LNCaP clone FGC (cell line): Measurements from ENCODE around the gene PUM2.
A peak's percentile ranks its signal among the peaks of the same experiment; 100 is the strongest.

Experiments
- DNase-seq: peaks from one replicate; pipeline ENCODE4 v3.0.0-alpha.2; 2011; ENCODE audit warnings: low read depth
- H3K4me3 ChIP-seq: 2 replicates; pipeline ENCODE4 v1.5.1; 2011; ENCODE audit warnings: mild to moderate bottlenecking, low read depth, low read length, control low read depth
- CTCF ChIP-seq: IDR thresholded peaks from 2 replicates; pipeline ENCODE4 v1.5.1; 2012; ENCODE audit warnings: mild to moderate bottlenecking; ENCODE audit not compliant: control insufficient read depth, insufficient read depth; ENCODE audit errors: extremely low read depth

PUM2 gene

GRCh38 chr2:20209373-20210109 lies 141.1 kb downstream of the PUM2 start:
- H3K4me3 ChIP-seq: no peak overlapping the region
- DNase-seq: no peak
- TF ChIP-seq CTCF: no peak

GRCh38 chr2:20208476-20208859 lies 142.2 kb downstream of the PUM2 start:
- DNase-seq: no peak
- H3K4me3 ChIP-seq: peak overlapping the region; percentile 26
- TF ChIP-seq CTCF: no peak

- no peak for TF ChIP-seq CTCF
- H3K4me3 ChIP-seq: no peak overlapping the region
- no peak for DNase-seq
These were observed 143.6 kb downstream of the PUM2 start for GRCh38 chr2:20207051-20207450.

GRCh38 chr2:20205915-20206524 lies 144.6 kb downstream of the PUM2 start:
- H3K4me3 ChIP-seq: no peak overlapping the region
- peak; percentile 18; the same call in 1 of the 2 replicates for TF ChIP-seq CTCF
- no peak for DNase-seq

GRCh38 chr2:20205069-20205468 lies 145.6 kb downstream of the PUM2 start:
- H3K4me3 ChIP-seq: no peak overlapping the region
- DNase-seq: no peak
- TF ChIP-seq CTCF: no peak

GRCh38 chr2:20203521-20204225 lies 147.0 kb downstream of the PUM2 start:
- TF ChIP-seq CTCF: no peak
- no peak overlapping the region for H3K4me3 ChIP-seq
- DNase-seq: no peak
